ENCODE measurements around the gene BAIAP2. TPM values are rescaled to one million over a fixed set of nuclear protein-coding genes. Genes with fewer than 3 reads are reported as not detected.

The BAIAP2 gene
- polyA plus RNA-seq, 2 of the 4 experiments (the other 2 are of a cell fraction), result 7.1 to 27.5 TPM

DNA sequence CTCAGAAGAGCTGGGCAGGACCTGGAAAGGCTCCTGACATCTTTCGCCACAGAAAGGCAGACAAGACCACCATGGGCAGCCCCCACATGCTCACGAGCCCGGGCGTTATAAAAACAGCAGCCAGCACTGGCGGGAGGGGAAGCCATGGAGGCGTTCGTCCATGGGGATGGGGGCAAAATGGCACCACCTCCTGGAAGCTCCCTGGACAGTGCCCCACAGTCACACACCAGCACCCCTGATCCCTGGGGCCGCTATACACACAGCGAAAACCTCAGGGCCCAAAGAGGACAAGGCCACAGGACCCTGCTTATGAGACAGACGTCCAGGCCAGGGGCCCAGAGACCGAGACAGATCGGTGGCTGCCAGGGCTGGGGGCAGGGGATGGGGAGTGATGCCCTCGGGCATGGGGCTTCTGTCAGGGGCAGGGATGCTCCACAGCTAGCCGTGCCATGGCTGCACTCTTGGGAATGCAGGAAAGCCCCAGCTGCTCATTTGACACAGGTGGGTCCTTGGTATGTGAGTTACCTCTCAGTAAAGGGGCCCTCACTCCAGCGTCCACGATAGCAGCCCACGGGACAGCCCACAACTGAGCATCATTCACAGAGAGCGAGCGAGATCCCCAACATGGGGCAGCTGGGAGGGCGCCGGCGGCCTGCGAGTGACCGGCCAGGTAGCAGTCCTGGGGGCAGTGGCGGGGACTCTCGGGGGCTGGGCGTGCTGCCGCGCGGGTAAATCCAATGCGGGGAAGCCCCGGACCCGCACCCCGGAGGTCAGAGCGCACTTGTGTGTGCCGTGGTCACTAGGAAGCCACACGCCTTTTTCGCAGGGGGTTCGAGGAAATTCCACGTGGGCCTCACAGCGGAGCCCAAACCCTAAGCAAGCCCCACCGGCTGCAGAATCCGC, 124.0 kb downstream of the BAIAP2 start:
- ChIA-PET CTCF (interaction anchor here (0.6 to 11.4 kb wide), 6 partner anchors 9 to 1057 kb away, joined by 3 to 121 read pairs (median 3); partner anchors contain the start of gene GAA), POLR2A (no interaction called here)
- H3K27ac ChIP-seq, result no peak overlapping the region
- DNase-seq (ENCODE audit: low read depth in 1 of 2, low spot score in 1 of 2) (no peak), ATAC-seq (no peak), FAIRE-seq (no peak)
- 80% methylated on average over 32 of the region's 43 CpGs for WGBS (ENCODE audit: missing lambda C conversion rate)
- H3K4me1 ChIP-seq, result no peaks in the 10 kb centered on the region
- TF ChIP-seq NPAS2 (CRISPR knock-in tag; IDR thresholded peaks at IDR 0.05; ENCODE audit: borderline replicate concordance) (no peak), NR3C1 (IDR thresholded peaks at IDR 0.05) (no peak), RAD21 (conservative IDR thresholded peaks at IDR 0.05 in 1 of 2, IDR thresholded peaks at IDR 0.05 in 1 of 2) (no peak), POLR2AphosphoS2 (conservative IDR thresholded peaks at IDR 0.05; ENCODE audit: low read length) (no peak), MYC (IDR thresholded peaks at IDR 0.05; ENCODE audit: borderline replicate concordance, low read length) (no peak), RARB (CRISPR knock-in tag; IDR thresholded peaks at IDR 0.05) (no peak), HMGXB4 (CRISPR knock-in tag; IDR thresholded peaks at IDR 0.05; ENCODE audit: borderline replicate concordance) (no peak), HOXB13 (CRISPR knock-in tag; IDR thresholded peaks at IDR 0.05; ENCODE audit: low read depth) (no peak)
- TF ChIP-seq, protein P1, sequence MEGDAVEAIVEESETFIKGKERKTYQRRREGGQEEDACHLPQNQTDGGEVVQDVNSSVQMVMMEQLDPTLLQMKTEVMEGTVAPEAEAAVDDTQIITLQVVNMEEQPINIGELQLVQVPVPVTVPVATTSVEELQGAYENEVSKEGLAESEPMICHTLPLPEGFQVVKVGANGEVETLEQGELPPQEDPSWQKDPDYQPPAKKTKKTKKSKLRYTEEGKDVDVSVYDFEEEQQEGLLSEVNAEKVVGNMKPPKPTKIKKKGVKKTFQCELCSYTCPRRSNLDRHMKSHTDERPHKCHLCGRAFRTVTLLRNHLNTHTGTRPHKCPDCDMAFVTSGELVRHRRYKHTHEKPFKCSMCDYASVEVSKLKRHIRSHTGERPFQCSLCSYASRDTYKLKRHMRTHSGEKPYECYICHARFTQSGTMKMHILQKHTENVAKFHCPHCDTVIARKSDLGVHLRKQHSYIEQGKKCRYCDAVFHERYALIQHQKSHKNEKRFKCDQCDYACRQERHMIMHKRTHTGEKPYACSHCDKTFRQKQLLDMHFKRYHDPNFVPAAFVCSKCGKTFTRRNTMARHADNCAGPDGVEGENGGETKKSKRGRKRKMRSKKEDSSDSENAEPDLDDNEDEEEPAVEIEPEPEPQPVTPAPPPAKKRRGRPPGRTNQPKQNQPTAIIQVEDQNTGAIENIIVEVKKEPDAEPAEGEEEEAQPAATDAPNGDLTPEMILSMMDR (IDR thresholded peaks at IDR 0.05), result no peak
- no peak overlapping the region for H3K4me3 ChIP-seq
- no peak overlapping the region for H3K4me2 ChIP-seq
- no peaks in the 10 kb centered on the region for H3K9me3 ChIP-seq

- Histone ChIP-seq H3K4me2 (no peak overlapping the region), H3K4me1 (no peaks in the 10 kb centered on the region), H3K9me3 (no peaks in the 10 kb centered on the region), H3K4me3 (no peak overlapping the region), H3K27ac (no peak overlapping the region)
- CTCF ChIA-PET, result interaction anchor here (0.6 to 11.4 kb wide), 2 partner anchors 16 to 1058 kb away, joined by 3 to 121 read pairs; partner anchors contain the start of gene GAA
- TF ChIP-seq NFE2L2 (conservative IDR thresholded peaks at IDR 0.05; ENCODE audit: low read length), result no peak
- TF ChIP-seq HOXB5 (CRISPR knock-in tag; IDR thresholded peaks at IDR 0.05), result no peak
- TF ChIP-seq, protein P1 (IDR thresholded peaks at IDR 0.05), result no peak
- TF ChIP-seq EP300 (IDR thresholded peaks at IDR 0.05), result no peak
- TF ChIP-seq PHF8 (IDR thresholded peaks at IDR 0.05; ENCODE audit: borderline replicate concordance, low read depth), result no peak
- no peak for TF ChIP-seq GATA3 (IDR thresholded peaks at IDR 0.05; ENCODE audit: borderline replicate concordance)
- TF ChIP-seq CHD2 (IDR thresholded peaks at IDR 0.05; ENCODE audit: low read length, partially characterized antibody), result no peak
- no peak for TF ChIP-seq JUN (IDR thresholded peaks at IDR 0.05)
- TF ChIP-seq FOXS1 (CRISPR knock-in tag; IDR thresholded peaks at IDR 0.05), result no peak
- no peak for TF ChIP-seq NPAS2 (CRISPR knock-in tag; IDR thresholded peaks at IDR 0.05; ENCODE audit: borderline replicate concordance)
- no peak for TF ChIP-seq ZSCAN20 (CRISPR knock-in tag; IDR thresholded peaks at IDR 0.05)
- TF ChIP-seq TFCP2L1 (CRISPR knock-in tag; IDR thresholded peaks at IDR 0.05), result no peak
- no peak for TF ChIP-seq ESRRA (IDR thresholded peaks at IDR 0.05; ENCODE audit: borderline replicate concordance, low read length)
- TF ChIP-seq FOSL2 (IDR thresholded peaks at IDR 0.05), result no peak
- TF ChIP-seq FOSL2 (CRISPR knock-in tag; IDR thresholded peaks at IDR 0.05), result no peak
- no peak for TF ChIP-seq RAD21 (conservative IDR thresholded peaks at IDR 0.05 in 1 of 2, IDR thresholded peaks at IDR 0.05 in 1 of 2)
- TF ChIP-seq CBX2 (IDR thresholded peaks at IDR 0.05; ENCODE audit: borderline replicate concordance, low read depth), result no peak
- POLR2A ChIA-PET, result no interaction called here
- 86% methylated on average over 7 of the region's 25 CpGs for WGBS (ENCODE audit: missing lambda C conversion rate)
- DNase-seq (ENCODE audit: low read depth in 1 of 2, low spot score in 1 of 2) (no peak), FAIRE-seq (no peak), ATAC-seq (no peak)
Measured at GRCh38 chr17:81159611-81160265, 124.8 kb downstream of the BAIAP2 start.

Data from A549 (cell line).